IPS-11a (cell line): ENCODE data around the gene PNMT.

Experiments used
- H3K4me3 ChIP-seq: one replicate; pipeline ENCODE4 v1.5.1; 2013; ENCODE audit warnings: low read depth, low read length, control low read depth

The PNMT gene

GRCh38 chr17:39652587-39653315 lies 15.5 kb upstream of the PNMT start:
- H3K4me3 ChIP-seq = no peak overlapping the region

- H3K4me3 ChIP-seq = no peak overlapping the region
These were observed 15.0 kb upstream of the PNMT start for GRCh38 chr17:39653316-39653661.

GRCh38 chr17:39653662-39654331 lies 14.5 kb upstream of the PNMT start:
- no peak overlapping the region for H3K4me3 ChIP-seq

- no peak overlapping the region for H3K4me3 ChIP-seq
These were observed 13.1 kb upstream of the PNMT start for GRCh38 chr17:39655105-39655504.

GRCh38 chr17:39658346-39658745 lies 9.9 kb upstream of the PNMT start:
- no peak overlapping the region for H3K4me3 ChIP-seq

GRCh38 chr17:39658760-39659159 lies 9.5 kb upstream of the PNMT start:
- no peak overlapping the region for H3K4me3 ChIP-seq

GRCh38 chr17:39659279-39660010 lies 8.8 kb upstream of the PNMT start:
- no peak overlapping the region for H3K4me3 ChIP-seq

GRCh38 chr17:39660011-39660360 lies 8.3 kb upstream of the PNMT start:
- H3K4me3 ChIP-seq = no peak overlapping the region

- no peak overlapping the region for H3K4me3 ChIP-seq
These were observed 7.6 kb upstream of the PNMT start for GRCh38 chr17:39660397-39661385.

- no peak overlapping the region for H3K4me3 ChIP-seq
These were observed 6.3 kb upstream of the PNMT start for GRCh38 chr17:39661744-39662541.

- no peak overlapping the region for H3K4me3 ChIP-seq
These were observed 5.5 kb upstream of the PNMT start for GRCh38 chr17:39662551-39663339.

- H3K4me3 ChIP-seq = no peak overlapping the region
These were observed 4.9 kb upstream of the PNMT start for GRCh38 chr17:39663340-39663687.

GRCh38 chr17:39663688-39664580 lies 4.3 kb upstream of the PNMT start:
- no peak overlapping the region for H3K4me3 ChIP-seq

GRCh38 chr17:39664581-39665561 lies 3.4 kb upstream of the PNMT start, which contains the start of gene TCAP:
Gene TCAP (plus strand): TSS chr17:39665349. CDS start chr17:39665360, 11 bp downstream.
- no peak within 1 kb of the TSS for H3K4me3 ChIP-seq

GRCh38 chr17:39665642-39666224 lies 2.5 kb upstream of the PNMT start:
- no peak overlapping the region for H3K4me3 ChIP-seq

GRCh38 chr17:39666231-39666600 lies 2.0 kb upstream of the PNMT start:
- no peak overlapping the region for H3K4me3 ChIP-seq
